Panc1 (cell line): ENCODE data around the gene CCNQ. TPM values are rescaled to one million over a fixed set of nuclear protein-coding genes. Genes with fewer than 3 reads are reported as not detected.

ENCODE experiments used
- ATAC-seq: fragments of 200-7000 bp; cut with Tn5 transposase; 2 replicates; pipeline ENCODE4 v1.9.1; 2020; ENCODE audit warnings: mild to moderate bottlenecking, moderate library complexity
- BruUV-seq: library from RNA; stranded (reverse); fragments of 400-500 nt; replicated peaks from 2 replicates; lab custom pipeline; 2021; lab: Mats Ljungman, UMichigan
- CTCF ChIA-PET: fragments of 300-600 bp; sonication (Branson Sonifier 250); formaldehyde crosslinking; loops from one replicate; lab custom pipeline; 2022; ENCODE audit warnings: antibody characterized with exemption; lab: Charles Lee
- POLR2A ChIA-PET: fragments of 300-600 bp; sonication (Branson Sonifier 250); formaldehyde crosslinking; loops from one replicate; lab custom pipeline; 2022; ENCODE audit warnings: antibody characterized with exemption; lab: Charles Lee
- DNase-seq: peaks from one replicate; pipeline ENCODE4 v3.0.0-alpha.2; 2010; ENCODE audit warnings: low read depth, low spot score
- H3K27ac ChIP-seq: 2 replicates; pipeline ENCODE4 v1.5.1; 2011; ENCODE audit warnings: mild to moderate bottlenecking, low read length, inconsistent platforms
- H3K27me3 ChIP-seq: fragments of 200-500 bp; sonication (Bioruptor generic); 2 replicates; pipeline ENCODE4 v1.6.0; 2014; ENCODE audit warnings: low read length, inconsistent platforms; ENCODE audit not compliant: control insufficient read depth, insufficient read depth
- H3K36me3 ChIP-seq: fragments of 200-500 bp; sonication (Bioruptor generic); 2 replicates; pipeline ENCODE4 v1.5.1; 2014; ENCODE audit warnings: inconsistent platforms, mild to moderate bottlenecking, low read length, moderate library complexity; ENCODE audit not compliant: control insufficient read depth, insufficient read depth
- H3K4me1 ChIP-seq: 2 replicates; pipeline ENCODE4 v1.5.1; 2011; ENCODE audit warnings: inconsistent platforms, mild to moderate bottlenecking, low read length, moderate library complexity; ENCODE audit not compliant: control insufficient read depth, insufficient read depth
- H3K4me3 ChIP-seq, 2 experiments: 2 replicates each; pipeline ENCODE4 v1.5.1; 2011 to 2012; ENCODE audit warnings: low read depth in 2 of 2, low read length in 2 of 2, mild to moderate bottlenecking in 2 of 2, inconsistent platforms in 1 of 2, moderate library complexity in 1 of 2
- H3K9me3 ChIP-seq: fragments of 200-500 bp; sonication (Bioruptor generic); 2 replicates; pipeline ENCODE4 v1.5.1; 2014; ENCODE audit warnings: low read depth, mild to moderate bottlenecking, inconsistent platforms, low read length, moderate library complexity; ENCODE audit not compliant: control insufficient read depth, insufficient read depth
- CTCF ChIP-seq: fragments of 450-650 bp; IDR thresholded peaks from 2 replicates; pipeline ENCODE4 v1.5.1; 2017; ENCODE audit warnings: mild to moderate bottlenecking
- POLR2AphosphoS5 ChIP-seq: IDR thresholded peaks from 2 replicates; pipeline ENCODE4 v1.6.1; 2012; ENCODE audit warnings: mild to moderate bottlenecking, low read depth, low read length, moderate library complexity
- REST ChIP-seq, 2 experiments: IDR thresholded peaks; 2 replicates each; pipeline ENCODE4 v1.6.1; 2011 to 2012; ENCODE audit warnings: low read depth in 2 of 2, control low read depth in 1 of 2, low read length in 1 of 2, mild to moderate bottlenecking in 1 of 2, moderate library complexity in 1 of 2; ENCODE audit not compliant: insufficient read depth in 1 of 2
- SIN3A ChIP-seq: IDR thresholded peaks from 2 replicates; pipeline ENCODE4 v1.6.1; 2012; ENCODE audit warnings: low read depth, mild to moderate bottlenecking, low read length, moderate library complexity, borderline replicate concordance; ENCODE audit not compliant: insufficient read depth
- TCF7L2 ChIP-seq: IDR thresholded peaks from 2 replicates; pipeline ENCODE4 v1.6.1; 2011; ENCODE audit warnings: mild to moderate bottlenecking, low read depth, low read length, inconsistent platforms
- in situ Hi-C: cut with HindIII; loops from 2 replicates; pipeline ENCODE4 v1.10.0; 2016; ENCODE audit warnings: low sequenced_read_pairs, low pct_unique_long_range_greater_than_20kb
- intact Hi-C: fragments of 100-400 bp; cut with micrococcal nuclease; formaldehyde crosslinking; loops from one replicate; pipeline ENCODE4 v1.10.0; 2022; ENCODE audit not compliant: unreplicated experiment
- total RNA-seq: library from RNA; stranded (reverse); gene quantifications from one replicate; pipeline ENCODE4 v1.2.1, GENCODE V29; 2021; ENCODE audit not compliant: unreplicated experiment

Gene CCNQ
- total RNA-seq, 1 experiment from 2014 or later: 42.1 TPM

GRCh38 chrX:153590961-153591956 is 7.7 kb downstream of the CCNQ start:
- H3K4me3 ChIP-seq: no peak overlapping the region
- no peaks in the 10 kb centered on the region for H3K9me3 ChIP-seq
- no peaks in the 10 kb centered on the region for H3K4me1 ChIP-seq
- POLR2A ChIA-PET: no interaction called here
- in situ Hi-C loops: no loop called here
- no peak overlapping the region for H3K27ac ChIP-seq
- no TSS peak for BruUV-seq
- no peaks in the 10 kb centered on the region for H3K36me3 ChIP-seq
- TF ChIP-seq POLR2AphosphoS5: no peak
- no peak for TF ChIP-seq REST (IDR thresholded peaks at IDR 0.05; ENCODE audit: insufficient read depth in 1 of 2, low read depth in 2 of 2, low read length in 1 of 2)
- no peak for TF ChIP-seq CTCF
- no peak for TF ChIP-seq SIN3A
- TF ChIP-seq TCF7L2: no peak
- CTCF ChIA-PET: no interaction called here
- DNase-seq (no peak), ATAC-seq (no peak)
- intact Hi-C loops: no loop called here
- no peaks in the 10 kb centered on the region for H3K27me3 ChIP-seq

GRCh38 chrX:153588782-153589446 is 10.0 kb downstream of the CCNQ start:
- TF ChIP-seq CTCF (no peak), SIN3A (no peak), POLR2AphosphoS5 (no peak), TCF7L2 (no peak), REST (IDR thresholded peaks at IDR 0.05; ENCODE audit: insufficient read depth in 1 of 2, low read depth in 2 of 2, low read length in 1 of 2) (no peak)
- DNase-seq (no peak), ATAC-seq (no peak)
- BruUV-seq: no TSS peak
- no peak overlapping the region for H3K4me3 ChIP-seq
- H3K27ac ChIP-seq: no peak overlapping the region
- in situ Hi-C loops: no loop called here
- intact Hi-C loops: no loop called here
- ChIA-PET POLR2A (no interaction called here), CTCF (no interaction called here)
- no peaks in the 10 kb centered on the region for H3K27me3 ChIP-seq
- no peaks in the 10 kb centered on the region for H3K36me3 ChIP-seq
- no peaks in the 10 kb centered on the region for H3K4me1 ChIP-seq
- no peaks in the 10 kb centered on the region for H3K9me3 ChIP-seq
